ENCODE results near the gene QSOX2.

DNA sequence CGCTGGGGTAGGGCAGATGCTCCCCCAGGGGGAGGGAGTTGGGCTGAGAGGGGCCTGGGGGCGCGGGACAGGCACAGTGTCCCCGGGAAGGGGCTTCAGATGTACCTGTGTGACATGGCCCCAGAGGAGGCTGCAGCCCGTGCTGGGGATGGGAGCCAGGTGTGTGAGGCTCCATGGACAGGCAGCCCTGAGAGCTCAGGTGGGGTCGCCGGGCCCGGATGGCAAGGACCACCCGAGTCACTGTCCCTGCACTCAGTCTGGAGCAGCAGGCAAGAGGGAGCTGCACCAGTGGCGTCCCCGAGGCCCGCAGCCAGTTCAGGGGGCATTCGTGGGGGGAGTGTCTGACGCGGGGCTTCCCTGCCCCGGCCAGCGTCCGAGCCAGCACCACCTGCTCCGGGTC lies 39.3 kb upstream of the QSOX2 start:
- TF ChIP-seq POLR2AphosphoS5 (IDR thresholded peaks at IDR 0.05; ENCODE audit: insufficient read depth in 1 of 2, low read depth in 1 of 2) (no peak), POLR2A (IDR thresholded peaks at IDR 0.05) (no peak)
- TF ChIP-seq, protein P1, sequence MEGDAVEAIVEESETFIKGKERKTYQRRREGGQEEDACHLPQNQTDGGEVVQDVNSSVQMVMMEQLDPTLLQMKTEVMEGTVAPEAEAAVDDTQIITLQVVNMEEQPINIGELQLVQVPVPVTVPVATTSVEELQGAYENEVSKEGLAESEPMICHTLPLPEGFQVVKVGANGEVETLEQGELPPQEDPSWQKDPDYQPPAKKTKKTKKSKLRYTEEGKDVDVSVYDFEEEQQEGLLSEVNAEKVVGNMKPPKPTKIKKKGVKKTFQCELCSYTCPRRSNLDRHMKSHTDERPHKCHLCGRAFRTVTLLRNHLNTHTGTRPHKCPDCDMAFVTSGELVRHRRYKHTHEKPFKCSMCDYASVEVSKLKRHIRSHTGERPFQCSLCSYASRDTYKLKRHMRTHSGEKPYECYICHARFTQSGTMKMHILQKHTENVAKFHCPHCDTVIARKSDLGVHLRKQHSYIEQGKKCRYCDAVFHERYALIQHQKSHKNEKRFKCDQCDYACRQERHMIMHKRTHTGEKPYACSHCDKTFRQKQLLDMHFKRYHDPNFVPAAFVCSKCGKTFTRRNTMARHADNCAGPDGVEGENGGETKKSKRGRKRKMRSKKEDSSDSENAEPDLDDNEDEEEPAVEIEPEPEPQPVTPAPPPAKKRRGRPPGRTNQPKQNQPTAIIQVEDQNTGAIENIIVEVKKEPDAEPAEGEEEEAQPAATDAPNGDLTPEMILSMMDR (IDR thresholded peaks at IDR 0.05), result no peak
